T-helper 1 cell treated with Interleukin-12 subunit alpha and Interleukin-12 subunit beta and Interleukin-4 antibody, amounts not matched to agents 30 ng/mL and 1 ng/mL, for 36 hours (primary cell): ENCODE data around the gene KHDC3L. TPM values are rescaled to one million over a fixed set of nuclear protein-coding genes. Genes with fewer than 3 reads are reported as not detected.

ENCODE experiments used
- total RNA-seq: library from RNA; stranded (reverse); gene quantifications from 2 replicates; pipeline ENCODE4 v1.2.3, GENCODE V29; 2022

Gene KHDC3L
- total RNA-seq, 1 donor from 2014 or later = not detected

Other genes starting within 250 kb of the KHDC3L start
- not detected in 2 replicates for gene KHDC1L, start 137.2 kb upstream of the KHDC3L start, total RNA-seq
- 2.6 and 2.9 TPM in 2 replicates for gene KHDC1, start 99.5 kb upstream of the KHDC3L start, total RNA-seq
- gene DPPA5, start 8.4 kb upstream of the KHDC3L start, total RNA-seq = not detected in 2 replicates
- gene OOEP, start 7.2 kb downstream of the KHDC3L start, total RNA-seq = 1.0 TPM in 2 replicates
- 1.3 and 1.5 TPM in 2 replicates for gene DDX43, start 32.2 kb downstream of the KHDC3L start, total RNA-seq
- 52.5 and 56.2 TPM in 2 replicates for gene CGAS, start 89.6 kb downstream of the KHDC3L start, total RNA-seq
- gene MTO1, start 99.1 kb downstream of the KHDC3L start, total RNA-seq = 43.7 and 44.6 TPM in 2 replicates
- 7,103 and 7,206 TPM in 2 replicates for gene EEF1A1, start 158.4 kb downstream of the KHDC3L start, total RNA-seq